Suprapubic skin (tissue), 4 donors: Measurements from ENCODE around the gene OR9A2.

Source experiments
- CTCF ChIP-seq, 2 donors: fragments of 200-600 bp in 1 of 2; fragments of 450-650 bp in 1 of 2; sonication (generic) in 1 of 2; IDR thresholded peaks; one replicate each; pipeline ENCODE4 v1.5.1; 2016 to 2019; ENCODE audit warnings: antibody characterized with exemption in 2 of 2, mild to moderate bottlenecking in 1 of 2, moderate library complexity in 1 of 2
- EP300 ChIP-seq: sonication (generic); formaldehyde crosslinking; IDR thresholded peaks from one replicate; pipeline ENCODE4 v1.6.1; 2017; ENCODE audit warnings: antibody characterized with exemption
- POLR2A ChIP-seq, 2 donors: fragments of 450-650 bp; IDR thresholded peaks; one replicate each; pipeline ENCODE4 v1.6.1; 2017; ENCODE audit warnings: antibody characterized with exemption in 2 of 2, mild to moderate bottlenecking in 2 of 2, moderate library complexity in 2 of 2
- POLR2AphosphoS5 ChIP-seq, 3 donors: sonication (generic); formaldehyde crosslinking; IDR thresholded peaks; one replicate each; pipeline ENCODE4 v1.6.1; 2017; ENCODE audit warnings: antibody characterized with exemption in 3 of 3

- TF ChIP-seq CTCF (IDR thresholded peaks at IDR 0.05) (no peak), EP300 (no peak), POLR2AphosphoS5 (IDR thresholded peaks at IDR 0.05) (no peak), POLR2A (IDR thresholded peaks at IDR 0.05) (no peak)
Measured at GRCh38 chr7:143042159-143042789, 15.3 kb upstream of the OR9A2 start.
